ENCODE data around the gene CD300C.

DNA sequence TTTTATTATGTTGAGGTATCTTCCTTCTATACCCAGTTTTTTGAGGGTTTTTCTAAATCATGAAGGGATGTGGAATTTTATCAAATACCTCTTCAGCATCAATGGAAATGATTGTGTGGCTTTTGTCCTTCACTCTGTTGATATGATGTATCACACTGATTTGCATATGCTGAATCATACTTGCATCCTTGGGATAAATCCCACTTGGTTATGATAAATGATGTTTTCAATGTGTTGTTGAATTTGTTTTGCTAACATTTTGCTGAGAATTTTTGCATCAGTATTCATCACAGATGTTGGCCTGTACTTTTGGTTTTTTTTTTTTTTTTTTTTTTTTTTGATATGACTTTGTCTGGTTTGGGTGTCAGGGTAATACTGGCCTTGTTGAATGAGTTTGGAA, 37.8 kb downstream of the CD300C start:
- TF ChIP-seq, protein P1, sequence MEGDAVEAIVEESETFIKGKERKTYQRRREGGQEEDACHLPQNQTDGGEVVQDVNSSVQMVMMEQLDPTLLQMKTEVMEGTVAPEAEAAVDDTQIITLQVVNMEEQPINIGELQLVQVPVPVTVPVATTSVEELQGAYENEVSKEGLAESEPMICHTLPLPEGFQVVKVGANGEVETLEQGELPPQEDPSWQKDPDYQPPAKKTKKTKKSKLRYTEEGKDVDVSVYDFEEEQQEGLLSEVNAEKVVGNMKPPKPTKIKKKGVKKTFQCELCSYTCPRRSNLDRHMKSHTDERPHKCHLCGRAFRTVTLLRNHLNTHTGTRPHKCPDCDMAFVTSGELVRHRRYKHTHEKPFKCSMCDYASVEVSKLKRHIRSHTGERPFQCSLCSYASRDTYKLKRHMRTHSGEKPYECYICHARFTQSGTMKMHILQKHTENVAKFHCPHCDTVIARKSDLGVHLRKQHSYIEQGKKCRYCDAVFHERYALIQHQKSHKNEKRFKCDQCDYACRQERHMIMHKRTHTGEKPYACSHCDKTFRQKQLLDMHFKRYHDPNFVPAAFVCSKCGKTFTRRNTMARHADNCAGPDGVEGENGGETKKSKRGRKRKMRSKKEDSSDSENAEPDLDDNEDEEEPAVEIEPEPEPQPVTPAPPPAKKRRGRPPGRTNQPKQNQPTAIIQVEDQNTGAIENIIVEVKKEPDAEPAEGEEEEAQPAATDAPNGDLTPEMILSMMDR (IDR thresholded peaks at IDR 0.05; ENCODE audit: low read depth, low read length): no peak
- TF ChIP-seq EZH2phosphoT487 (IDR thresholded peaks at IDR 0.05; ENCODE audit: low read depth): no peak

Data from OCI-LY3 (cell line).